ENCODE data around the gene TCL1B.
"Not testable (repeated sequence)": the region's sequence is repeated elsewhere in the genome, so short reads cannot be mapped to it uniquely, and the experiment has no call there.

Gene TCL1B

DNA sequence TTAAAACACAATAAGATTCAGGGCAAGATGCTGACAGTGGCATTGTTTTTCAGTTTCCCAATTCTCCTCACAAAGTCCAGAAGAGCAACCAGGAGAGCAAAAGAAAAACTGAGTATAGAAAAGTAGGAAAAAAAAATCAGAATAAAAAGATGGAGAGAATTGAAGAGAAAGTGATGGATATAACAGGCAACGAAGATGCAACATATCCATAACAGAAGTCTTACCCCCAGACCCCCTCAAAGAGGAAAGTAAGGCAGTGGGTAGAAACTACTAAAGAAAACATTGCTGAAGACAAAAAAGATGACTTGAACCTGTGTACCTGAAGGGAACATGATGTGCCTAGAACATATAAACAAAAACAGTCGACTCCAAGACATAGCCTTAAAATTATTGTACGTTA lies 17.1 kb downstream of the TCL1B start:
- DNase-seq (ENCODE audit: low spot score) = no peak

DNA sequence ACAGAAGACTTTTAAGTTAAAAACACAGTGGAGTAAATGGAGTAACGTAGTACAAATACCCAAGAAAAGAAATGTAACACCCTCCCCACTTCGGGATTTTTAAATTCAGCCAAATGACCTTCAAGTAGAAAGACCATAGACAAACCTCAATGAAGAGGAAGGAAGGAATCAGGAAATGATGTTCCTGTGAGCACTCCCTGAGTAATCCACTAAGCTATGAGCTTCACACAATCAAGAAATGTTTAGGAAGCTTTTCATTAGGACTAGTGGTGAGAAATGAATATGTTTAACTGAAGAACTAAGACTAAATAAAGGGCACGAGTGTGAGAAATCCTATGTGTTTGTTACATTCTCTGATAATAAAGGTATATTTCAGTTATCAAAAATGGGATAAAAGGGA lies 17.6 kb downstream of the TCL1B start:
- DNase-seq (ENCODE audit: low spot score) = no peak

GRCh38 chr14:95705518-95705917 lies 19.3 kb downstream of the TCL1B start:
- no peak for DNase-seq (ENCODE audit: low spot score)

- no peak for DNase-seq (ENCODE audit: low spot score)
Measured at GRCh38 chr14:95707327-95707726, 21.1 kb downstream of the TCL1B start.

GRCh38 chr14:95710106-95710505 lies 23.9 kb downstream of the TCL1B start:
- DNase-seq (ENCODE audit: low spot score) = no peak

DNA sequence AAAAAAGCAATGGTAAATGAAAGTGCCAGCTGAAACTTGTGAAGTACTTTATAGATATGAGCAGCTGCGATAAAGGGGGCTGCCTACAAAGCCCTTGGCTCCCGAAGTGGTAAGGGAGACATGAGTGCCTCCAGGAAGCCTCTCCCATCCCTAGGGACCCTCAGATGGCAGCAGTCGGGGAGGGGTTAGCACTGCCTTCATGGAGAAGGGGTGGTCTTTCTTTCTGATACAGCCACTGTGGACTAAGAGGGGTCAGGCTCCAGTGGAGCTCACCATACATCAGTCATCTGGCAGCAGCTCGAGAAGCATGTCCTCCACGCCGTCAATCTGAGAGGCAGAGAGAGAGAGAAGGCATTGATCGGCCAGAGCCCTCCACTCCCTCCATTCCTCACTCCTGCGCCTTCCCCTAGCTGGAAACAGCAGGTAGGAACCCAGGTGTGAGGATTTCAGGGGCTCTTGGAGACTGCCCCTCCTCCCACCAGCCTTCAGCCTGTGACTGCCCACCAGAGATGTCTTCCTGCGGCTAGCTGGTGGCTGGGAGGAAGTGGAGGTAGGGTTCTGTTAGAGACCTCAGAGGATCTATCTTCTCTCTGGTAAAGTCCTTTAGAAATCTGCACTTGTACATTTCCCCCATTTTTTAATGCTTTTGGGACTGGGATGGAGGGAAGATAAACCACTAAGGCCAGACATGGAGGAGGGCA lies 25.4 kb downstream of the TCL1B start:
- no peak for DNase-seq (ENCODE audit: low spot score)

GRCh38 chr14:95712398-95712797 lies 26.2 kb downstream of the TCL1B start:
- no peak for DNase-seq (ENCODE audit: low spot score)

GRCh38 chr14:95713596-95714371 lies 27.6 kb downstream of the TCL1B start, which contains the start of gene TCL1A:
TCL1A (minus strand) TSS chr14:95714125; CDS start chr14:95714066, 59 bp downstream.
- no peak for DNase-seq (ENCODE audit: low spot score)

- no peak for DNase-seq (ENCODE audit: low spot score)
Measured at GRCh38 chr14:95722525-95723190, 36.4 kb downstream of the TCL1B start.

GRCh38 chr14:95725685-95726336 lies 39.6 kb downstream of the TCL1B start:
- no peak for DNase-seq (ENCODE audit: low spot score)

GRCh38 chr14:95727056-95727700 lies 41.0 kb downstream of the TCL1B start:
- no peak for DNase-seq (ENCODE audit: low spot score)

DNA sequence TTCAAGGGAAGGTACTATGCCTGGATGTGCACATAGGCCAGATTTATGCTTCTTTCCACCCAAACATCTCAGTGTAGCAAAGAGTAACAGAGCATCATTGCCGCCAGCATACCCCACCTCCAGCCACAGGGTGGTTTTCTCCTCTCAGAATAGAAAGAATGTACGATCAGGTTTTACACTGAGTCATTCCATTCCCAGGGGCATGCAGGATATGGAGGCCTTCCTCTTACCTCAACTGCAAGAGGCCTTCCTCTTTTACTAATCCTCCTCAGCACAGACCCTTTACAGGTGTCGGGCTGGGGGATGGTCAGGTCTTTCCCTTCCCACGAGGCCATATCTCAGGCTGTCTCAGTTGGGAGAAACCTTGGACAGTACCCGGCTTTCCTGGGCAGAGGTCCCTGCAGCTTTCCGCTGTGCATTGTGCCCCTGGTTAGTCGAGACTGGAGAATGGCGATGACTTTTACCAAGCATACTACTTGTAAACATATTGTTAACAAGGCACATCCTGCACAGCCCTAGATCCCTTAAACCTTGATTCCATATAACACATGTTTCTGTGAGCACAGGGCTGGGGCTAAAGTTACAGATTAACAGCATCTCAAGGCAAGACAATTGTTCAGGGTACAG lies 43.3 kb downstream of the TCL1B start:
- DNase-seq (ENCODE audit: low spot score) = not testable (repeated sequence)

DNA sequence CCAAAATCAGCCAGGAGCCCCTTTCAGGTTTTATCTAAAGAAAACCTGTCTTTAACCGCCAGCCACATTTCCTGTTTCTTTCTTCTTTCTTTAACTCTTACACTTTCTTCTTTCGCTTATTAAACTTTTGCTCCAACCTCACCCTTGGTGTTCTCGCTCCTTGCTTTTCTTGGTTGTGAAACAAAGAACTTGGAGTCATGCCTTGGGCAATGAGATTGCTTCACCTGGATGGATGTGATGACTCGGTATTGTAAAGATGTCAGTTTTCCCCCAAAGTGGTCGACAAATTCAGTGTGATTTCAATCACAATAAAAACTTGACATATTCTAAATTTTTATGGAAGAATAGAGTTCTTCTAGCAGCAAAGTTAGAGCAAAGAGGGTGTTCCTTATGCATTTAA lies 43.9 kb downstream of the TCL1B start:
- DNase-seq (ENCODE audit: low spot score) = no peak

DNA sequence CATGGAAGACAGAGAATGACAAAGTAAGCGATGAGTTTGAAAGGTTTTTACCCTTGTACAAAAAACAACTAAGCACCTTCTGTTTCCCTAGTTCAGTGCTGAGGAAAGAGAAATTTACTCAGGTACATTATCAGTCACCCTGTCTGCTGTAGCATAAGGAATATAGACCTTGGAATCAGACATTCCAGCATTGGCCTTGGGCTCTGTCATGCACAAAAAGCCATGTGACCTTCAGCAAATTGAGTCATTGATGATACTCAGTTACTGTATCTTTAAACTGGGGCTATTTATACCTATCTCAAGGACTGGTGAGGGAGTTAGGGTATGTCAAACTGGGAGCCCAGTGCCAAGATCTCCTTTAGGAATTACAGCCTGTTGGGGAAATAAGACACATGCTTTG lies 47.0 kb downstream of the TCL1B start:
- no peak for DNase-seq (ENCODE audit: low spot score)

DNA sequence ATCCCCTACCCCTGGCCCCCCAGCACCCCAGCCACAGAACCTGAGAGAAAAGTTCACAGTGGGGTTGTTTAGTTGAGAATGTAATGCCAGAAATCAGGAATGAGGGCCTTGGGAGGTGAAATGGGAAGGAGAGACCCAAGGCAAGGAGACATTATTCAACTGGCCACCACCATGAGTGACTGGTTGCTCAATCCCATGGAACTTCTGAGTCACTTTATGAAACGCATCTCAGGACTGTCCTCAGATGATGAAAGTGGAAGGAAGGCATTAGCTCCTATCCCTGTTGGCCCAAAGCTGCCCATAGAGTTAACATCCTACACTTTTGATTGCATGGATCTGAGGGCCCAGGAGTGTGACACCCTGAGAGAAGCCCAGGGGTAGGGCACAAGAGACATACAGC lies 53.1 kb downstream of the TCL1B start:
- DNase-seq (ENCODE audit: low spot score) = no peak

DNA sequence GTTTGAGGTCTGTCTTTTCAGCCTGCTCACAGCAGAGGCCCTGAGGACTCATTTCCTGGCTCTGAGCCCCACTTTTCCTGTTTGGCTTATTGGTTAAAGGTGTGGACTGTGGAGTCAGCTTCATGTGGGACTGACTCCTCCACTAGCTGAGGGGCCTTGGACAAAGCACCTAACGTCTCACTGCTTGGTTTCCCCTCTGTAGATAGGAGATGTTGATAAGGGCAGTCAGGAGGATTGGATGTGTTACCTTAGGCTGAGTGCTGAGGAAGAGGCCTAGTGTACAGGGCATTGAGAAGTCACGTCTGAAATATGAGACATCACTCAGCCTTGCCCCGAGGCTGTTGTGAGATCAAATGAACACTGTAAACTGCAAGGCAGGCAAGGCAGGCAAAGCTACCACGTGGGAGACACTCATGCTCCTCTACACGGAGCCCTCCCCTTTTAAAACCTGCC lies 54.8 kb downstream of the TCL1B start:
- DNase-seq (ENCODE audit: low spot score) = peak; percentile 70

GRCh38 chr14:95741781-95742180 lies 55.6 kb downstream of the TCL1B start:
- no peak for DNase-seq (ENCODE audit: low spot score)

All from SW480 (cell line).